Mucosa of descending colon (tissue), 3 donors: Measurements from ENCODE around the gene ZNF613. TPM values are rescaled to one million over a fixed set of nuclear protein-coding genes. Genes with fewer than 3 reads are reported as not detected.
"Not testable (repeated sequence)": the region's sequence is repeated elsewhere in the genome, so short reads cannot be mapped to it uniquely, and the experiment has no call there.

Experiments
- ATAC-seq: fragments of 200-7000 bp; cut with Tn5 transposase; one replicate; pipeline ENCODE4 v1.9.1; 2020; ENCODE audit warnings: mild to moderate bottlenecking, moderate library complexity
- DNase-seq, 3 donors: peaks; one replicate each; pipeline ENCODE4 v3.0.0-alpha.2; 2020
- H3K36me3 ChIP-seq: fragments of 200-600 bp; one replicate; pipeline ENCODE4 v1.8.0; 2021; ENCODE audit warnings: low read depth, mild to moderate bottlenecking
- H3K4me1 ChIP-seq: fragments of 200-600 bp; one replicate; pipeline ENCODE4 v1.8.0; 2021; ENCODE audit warnings: low read depth, mild to moderate bottlenecking
- H3K4me3 ChIP-seq: fragments of 200-600 bp; one replicate; pipeline ENCODE4 v1.8.0; 2021; ENCODE audit warnings: mild to moderate bottlenecking
- H3K9me3 ChIP-seq: fragments of 200-600 bp; one replicate; pipeline ENCODE4 v1.8.0; 2021; ENCODE audit warnings: mild to moderate bottlenecking
- intact Hi-C, 2 donors: fragments of 100-400 bp; cut with DNase I in 1 of 2; cut with micrococcal nuclease in 1 of 2; formaldehyde crosslinking; loops; one replicate each; pipeline versions ENCODE4 v1.11.0 to v1.11.1; 2022; cut with DNase I, micrococcal nuclease
- total RNA-seq, 3 donors: library from RNA; stranded (reverse); fragmentation: NEBNext Ultra II Directional in 2 of 3; extraction: Animal tissue kit (Norgen Biotek cat#: 25700) in 2 of 3; gene quantifications; one replicate each; pipeline versions ENCODE4 v1.2.1 to v1.2.4, GENCODE V29; 2021 to 2023
- TF ChIP-seq, protein P1 (sequence below): fragments of 200-600 bp; IDR thresholded peaks from one replicate; pipeline ENCODE4 v1.8.0; 2022; ENCODE audit warnings: antibody characterized with exemption, mild to moderate bottlenecking
- donor health status: DM: no; HTN: no; CAD: no; lungs with moderate emphysema.
- donor health status: DM: no; HTN: no; CAD: no.
- donor health status: DM: no; HTN: yes; CAD: no.

The ZNF613 gene
- total RNA-seq, 3 donors from 2014 or later, result 6.6 to 9.3 (median 8.0) TPM

DNA sequence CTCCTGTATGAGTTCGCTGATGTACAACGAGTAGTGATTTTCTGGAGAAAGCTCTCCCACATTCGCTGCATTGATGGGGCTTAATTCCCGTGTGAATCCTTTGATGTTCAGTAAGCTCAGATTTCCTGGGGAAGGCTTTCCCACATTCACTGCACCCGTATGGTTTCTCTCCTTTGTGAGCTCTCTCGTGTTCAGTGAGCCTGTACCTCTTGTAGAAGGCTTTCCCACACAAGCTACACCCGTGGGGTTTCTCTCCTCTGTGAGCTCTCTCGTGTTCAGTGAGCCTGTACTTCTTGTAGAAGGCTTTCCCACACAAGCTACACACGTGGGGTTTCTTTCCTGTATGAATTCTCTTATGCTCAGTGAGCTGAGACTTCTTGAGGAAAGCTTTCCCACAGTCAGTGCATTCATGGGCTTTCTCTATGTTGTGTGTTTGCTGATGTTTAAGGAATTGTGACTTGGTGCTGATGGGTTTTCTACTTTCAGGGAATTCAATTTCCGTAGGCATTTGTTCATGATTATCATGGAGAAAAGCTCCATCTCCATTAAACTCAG lies 36.0 kb upstream of the ZNF613 start:
- TF ChIP-seq, protein P1, sequence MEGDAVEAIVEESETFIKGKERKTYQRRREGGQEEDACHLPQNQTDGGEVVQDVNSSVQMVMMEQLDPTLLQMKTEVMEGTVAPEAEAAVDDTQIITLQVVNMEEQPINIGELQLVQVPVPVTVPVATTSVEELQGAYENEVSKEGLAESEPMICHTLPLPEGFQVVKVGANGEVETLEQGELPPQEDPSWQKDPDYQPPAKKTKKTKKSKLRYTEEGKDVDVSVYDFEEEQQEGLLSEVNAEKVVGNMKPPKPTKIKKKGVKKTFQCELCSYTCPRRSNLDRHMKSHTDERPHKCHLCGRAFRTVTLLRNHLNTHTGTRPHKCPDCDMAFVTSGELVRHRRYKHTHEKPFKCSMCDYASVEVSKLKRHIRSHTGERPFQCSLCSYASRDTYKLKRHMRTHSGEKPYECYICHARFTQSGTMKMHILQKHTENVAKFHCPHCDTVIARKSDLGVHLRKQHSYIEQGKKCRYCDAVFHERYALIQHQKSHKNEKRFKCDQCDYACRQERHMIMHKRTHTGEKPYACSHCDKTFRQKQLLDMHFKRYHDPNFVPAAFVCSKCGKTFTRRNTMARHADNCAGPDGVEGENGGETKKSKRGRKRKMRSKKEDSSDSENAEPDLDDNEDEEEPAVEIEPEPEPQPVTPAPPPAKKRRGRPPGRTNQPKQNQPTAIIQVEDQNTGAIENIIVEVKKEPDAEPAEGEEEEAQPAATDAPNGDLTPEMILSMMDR, result no peak
- DNase-seq, result no peak
- intact Hi-C loops, result no loop called here
- Histone ChIP-seq H3K36me3 (peaks cover 23% of the 10 kb centered on the region), H3K9me3 (peaks cover 98% of the 10 kb centered on the region), H3K4me1 (no peaks in the 10 kb centered on the region), H3K4me3 (no peak overlapping the region)
- no peak for ATAC-seq

DNA sequence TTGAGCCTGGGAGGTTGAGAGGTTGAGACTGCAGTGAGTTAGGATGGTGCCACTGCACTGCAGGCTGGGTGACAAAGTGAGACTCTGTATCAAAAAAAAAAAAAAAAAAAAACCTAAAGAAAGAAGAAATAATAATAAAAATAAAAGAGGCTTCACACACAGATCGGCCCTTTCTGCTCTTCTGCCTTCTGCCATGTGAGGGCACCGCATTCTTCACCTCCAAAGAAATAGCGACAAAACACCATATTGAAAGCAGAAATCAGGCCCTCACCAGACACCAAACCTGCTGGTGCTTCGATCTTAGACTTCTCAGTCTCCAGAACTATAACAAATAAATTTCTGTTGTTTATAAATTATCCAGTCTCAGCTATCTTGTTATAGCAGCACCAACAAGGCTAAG lies 25.4 kb upstream of the ZNF613 start:
- DNase-seq, result no peak
- peaks cover 72% of the 10 kb centered on the region for H3K9me3 ChIP-seq
- ATAC-seq, result no peak
- H3K36me3 ChIP-seq, result peaks cover 6% of the 10 kb centered on the region
- peaks cover 7% of the 10 kb centered on the region for H3K4me1 ChIP-seq
- intact Hi-C loops, result no loop called here
- TF ChIP-seq, protein P1, result no peak
- no peak overlapping the region for H3K4me3 ChIP-seq

DNA sequence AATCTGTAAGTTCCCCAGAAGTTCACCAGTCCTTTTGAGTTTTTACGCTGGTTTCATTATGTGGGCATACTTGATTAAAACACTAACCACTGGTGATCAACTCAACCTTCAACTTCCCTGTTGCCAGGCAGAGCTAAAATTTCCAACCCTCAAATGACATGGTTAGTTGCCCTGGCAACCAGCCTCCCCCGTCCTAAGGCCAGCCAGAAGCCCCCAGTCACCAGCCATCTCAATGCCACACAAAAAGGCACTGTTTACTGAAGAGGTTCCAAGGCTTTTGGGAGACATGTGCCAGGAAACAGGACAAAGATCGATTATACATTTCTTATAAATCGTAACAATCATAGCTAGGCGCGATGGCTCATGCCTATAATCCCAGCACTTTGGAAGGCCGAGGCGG lies 24.1 kb upstream of the ZNF613 start:
- Histone ChIP-seq H3K9me3 (peaks cover 67% of the 10 kb centered on the region), H3K4me1 (peaks cover 7% of the 10 kb centered on the region), H3K36me3 (peaks cover 4% of the 10 kb centered on the region), H3K4me3 (no peak overlapping the region)
- no peak for DNase-seq
- ATAC-seq, result no peak
- intact Hi-C loops, result no loop called here
- TF ChIP-seq, protein P1, result no peak

DNA sequence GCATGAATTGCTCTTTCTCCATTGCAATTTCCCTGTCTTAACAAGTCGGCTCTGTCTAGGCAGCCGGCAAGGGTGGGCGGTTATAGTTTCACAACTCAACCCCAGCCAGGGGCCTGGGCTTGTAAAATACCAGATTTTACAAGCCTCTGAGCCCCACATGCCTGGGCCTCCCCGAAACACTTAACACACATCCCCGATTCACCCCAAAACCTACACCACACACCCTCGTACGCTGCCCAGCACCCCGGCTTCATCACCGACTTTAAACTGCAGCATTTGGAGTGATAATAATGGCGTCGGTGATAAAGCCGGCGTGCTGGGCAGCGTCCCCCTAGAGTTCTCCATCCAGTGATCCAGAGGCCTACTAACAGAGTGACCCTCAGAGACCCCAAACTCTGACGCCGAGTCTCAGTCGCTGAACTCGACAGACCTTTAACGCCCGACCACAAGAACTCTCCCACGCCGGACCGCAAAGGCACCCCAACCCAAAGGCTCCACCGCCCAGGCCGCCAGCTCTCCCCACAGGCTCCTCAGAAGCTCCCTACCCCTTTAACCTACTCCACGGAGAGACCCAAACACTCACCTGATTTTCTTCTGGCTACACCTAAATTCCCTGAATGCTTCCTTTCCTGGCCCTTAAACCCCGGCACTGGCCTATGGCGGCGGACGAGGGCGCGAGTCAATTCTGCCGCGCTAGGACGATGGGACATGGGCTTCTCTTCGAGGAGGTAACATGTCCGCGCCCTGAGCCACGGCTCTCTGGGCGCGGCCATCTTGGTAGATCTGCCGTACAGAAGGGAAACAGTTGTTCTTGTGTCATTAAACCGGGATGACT lies 22.7 kb upstream of the ZNF613 start, which contains the start of gene ZNF649:
Gene ZNF649, minus strand, starts transcription at position 687 of the 835 bp plus-strand sequence. CDS start 4,910 bp downstream, outside the sequence.
- Histone ChIP-seq H3K36me3 (no peaks in the 10 kb centered on the region), H3K4me3 (peak within 1 kb of the TSS; percentile 48), H3K4me1 (peaks cover 7% of the 10 kb centered on the region), H3K9me3 (peaks cover 59% of the 10 kb centered on the region)
- ATAC-seq (peak; percentile 100), DNase-seq (peak; percentile 86 to 88 (median 88))
- TF ChIP-seq, protein P1, result no peak
- intact Hi-C loops, result no loop called here

DNA sequence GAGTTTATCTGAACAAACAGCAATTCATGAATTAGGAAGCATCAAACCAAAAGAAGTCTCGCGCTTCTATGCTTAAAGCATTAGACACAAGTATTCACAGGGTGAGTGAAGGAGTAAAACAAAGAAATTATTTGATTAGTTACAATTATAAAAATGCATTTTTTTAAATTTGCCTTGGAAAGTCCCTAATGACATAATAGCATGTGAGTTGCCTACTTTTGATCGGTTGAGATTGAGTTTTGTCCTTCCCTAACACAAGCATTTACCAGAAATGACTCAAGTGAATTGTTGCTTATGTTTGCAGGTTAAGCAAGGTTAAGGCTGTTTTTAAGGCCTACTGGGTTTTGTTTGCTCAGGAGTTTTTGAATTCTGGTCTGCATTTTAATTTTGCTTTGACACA lies 22.1 kb upstream of the ZNF613 start:
- Histone ChIP-seq H3K9me3 (peaks cover 56% of the 10 kb centered on the region), H3K4me3 (no peak overlapping the region), H3K36me3 (no peaks in the 10 kb centered on the region), H3K4me1 (peaks cover 7% of the 10 kb centered on the region)
- intact Hi-C loops, result no loop called here
- no peak for DNase-seq
- ATAC-seq, result no peak
- TF ChIP-seq, protein P1, result no peak

DNA sequence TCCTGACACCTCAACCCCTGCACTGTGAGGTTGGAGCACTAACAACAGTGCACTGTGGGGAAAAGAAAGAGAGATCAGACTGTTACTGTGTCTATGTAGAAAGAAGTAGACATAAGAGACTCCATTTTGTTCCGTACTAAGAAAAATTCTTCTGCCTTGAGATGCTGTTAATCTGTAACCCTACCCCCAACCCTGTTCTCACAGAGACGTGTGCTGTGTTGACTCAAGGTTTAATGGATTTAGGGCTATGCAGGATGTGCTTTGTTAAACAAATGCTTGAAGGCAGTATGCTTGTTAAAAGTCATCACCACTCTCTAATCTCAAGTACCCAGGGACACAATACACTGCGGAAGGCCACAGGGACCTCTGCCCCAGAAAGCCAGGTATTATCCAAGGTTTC lies 21.6 kb upstream of the ZNF613 start:
- intact Hi-C loops, H3K36me3 ChIP-seq, H3K4me1 ChIP-seq, ATAC-seq, H3K4me3 ChIP-seq, DNase-seq: not testable (repeated sequence)
- H3K9me3 ChIP-seq, result peaks cover 55% of the 10 kb centered on the region

DNA sequence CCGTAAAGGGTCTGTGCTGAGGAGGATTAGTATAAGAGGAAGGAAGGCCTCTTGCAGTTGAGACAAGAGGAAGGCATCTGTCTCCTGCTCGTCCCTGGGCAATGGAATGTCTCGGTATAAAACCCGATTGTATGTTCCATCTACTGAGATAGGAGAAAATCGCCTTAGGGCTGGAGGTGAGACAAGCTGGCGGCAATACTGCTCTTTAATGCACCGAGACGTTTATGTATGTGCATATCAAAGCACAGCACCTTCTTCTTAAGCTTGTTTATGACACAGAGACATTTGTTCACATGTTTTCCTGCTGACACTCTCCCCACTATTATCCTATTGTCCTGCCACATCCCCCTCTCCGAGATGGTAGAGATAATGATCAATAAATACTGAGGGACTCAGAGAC lies 21.2 kb upstream of the ZNF613 start:
- intact Hi-C loops, result not testable (repeated sequence)

DNA sequence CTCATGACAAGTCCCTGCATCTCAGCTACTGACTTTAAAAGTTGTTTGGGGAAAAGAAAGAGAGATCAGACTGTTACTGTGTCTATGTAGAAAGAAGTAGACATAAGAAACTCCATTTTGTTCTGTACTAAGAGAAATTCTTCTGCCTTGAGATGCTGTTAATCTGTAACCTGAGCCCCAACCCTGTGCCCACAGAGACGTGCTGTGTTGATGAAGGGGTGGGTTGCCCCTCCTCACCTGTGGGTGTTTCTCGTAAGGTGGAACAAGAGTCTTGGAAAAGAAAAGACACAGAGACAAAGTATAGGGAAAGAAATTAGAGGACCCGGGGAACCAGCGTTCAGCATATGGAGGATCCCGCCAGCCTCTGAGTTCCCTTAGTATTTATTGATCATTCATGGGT lies 19.3 kb upstream of the ZNF613 start:
- H3K4me3 ChIP-seq, ATAC-seq, H3K36me3 ChIP-seq, DNase-seq, H3K4me1 ChIP-seq, intact Hi-C loops: not testable (repeated sequence)
- H3K9me3 ChIP-seq, result peaks cover 56% of the 10 kb centered on the region

More for the DNA sequence above, 21.2 kb upstream of the ZNF613 start:
- H3K4me1 ChIP-seq, DNase-seq, ATAC-seq, H3K4me3 ChIP-seq, H3K36me3 ChIP-seq: not testable (repeated sequence)
- H3K9me3 ChIP-seq, result peaks cover 55% of the 10 kb centered on the region
